Prostate gland (tissue), 2 donors: ENCODE data around the gene LRCH3. TPM values are rescaled to one million over a fixed set of nuclear protein-coding genes. Genes with fewer than 3 reads are reported as not detected.

Experiments used
- DNase-seq: peaks from one replicate; pipeline ENCODE4 v3.0.0-alpha.2; 2019; ENCODE audit warnings: low spot score
- H3K27ac ChIP-seq, 2 donors: fragments of 200-600 bp; sonication (generic); 2 replicates each; pipeline ENCODE4 v1.5.1; 2017 to 2019
- H3K27me3 ChIP-seq: fragments of 200-600 bp; sonication (generic); replicated peaks from 2 replicates; pipeline ENCODE4 v1.5.1; 2019; ENCODE audit not compliant: insufficient read depth
- H3K36me3 ChIP-seq, 2 donors: fragments of 200-600 bp; sonication (generic); 1 replicate in 1 of 2; 2 replicates in 1 of 2; pipeline versions ENCODE4 v1.5.1 to v1.8.1; 2017 to 2019
- H3K4me1 ChIP-seq: fragments of 200-600 bp; sonication (generic); replicated peaks from 2 replicates; pipeline ENCODE4 v1.5.1; 2019
- H3K4me3 ChIP-seq, 2 donors: fragments of 200-600 bp; sonication (generic); 2 replicates each; pipeline ENCODE4 v1.5.1; 2017 to 2019
- H3K9me3 ChIP-seq: fragments of 200-600 bp; sonication (generic); 2 replicates; pipeline ENCODE4 v1.5.1; 2017
- POLR2A ChIP-seq: fragments of 450-650 bp; IDR thresholded peaks from one replicate; pipeline ENCODE4 v1.6.1; 2016; ENCODE audit warnings: antibody characterized with exemption, mild to moderate bottlenecking
- POLR2AphosphoS5 ChIP-seq: sonication (generic); formaldehyde crosslinking; IDR thresholded peaks from one replicate; pipeline ENCODE4 v1.6.1; 2017; ENCODE audit warnings: antibody characterized with exemption
- WGBS: methylation state at CpG from one replicate; pipeline ENCODE4 v1.1.5; 2018; 5-methylcytosine and 5-hydroxymethylcytosine counted together
- intact Hi-C: fragments of 100-400 bp; cut with DNase I; formaldehyde crosslinking; loops from one replicate; pipeline ENCODE4 v1.14.2; 2022
- total RNA-seq, 2 donors: library from RNA; depleted of rRNA; stranded (reverse); fragments of >200 nt; gene quantifications; one replicate each; pipeline ENCODE4 v1.1.0, GENCODE V29; 2016
- TF ChIP-seq, protein P1 (sequence below), 4 experiments: fragments of 200-600 bp in 2 of 4; fragments of 450-650 bp in 2 of 4; sonication (generic) in 2 of 4; IDR thresholded peaks; 1 replicate in 3 of 4; 2 replicates in 1 of 4; pipeline ENCODE4 v1.5.1; 2016 to 2019; ENCODE audit warnings: antibody characterized with exemption in 4 of 4, mild to moderate bottlenecking in 2 of 4, moderate library complexity in 2 of 4

LRCH3 gene
- total RNA-seq, 2 donors from 2014 or later = 31.6 to 114 TPM

DNA sequence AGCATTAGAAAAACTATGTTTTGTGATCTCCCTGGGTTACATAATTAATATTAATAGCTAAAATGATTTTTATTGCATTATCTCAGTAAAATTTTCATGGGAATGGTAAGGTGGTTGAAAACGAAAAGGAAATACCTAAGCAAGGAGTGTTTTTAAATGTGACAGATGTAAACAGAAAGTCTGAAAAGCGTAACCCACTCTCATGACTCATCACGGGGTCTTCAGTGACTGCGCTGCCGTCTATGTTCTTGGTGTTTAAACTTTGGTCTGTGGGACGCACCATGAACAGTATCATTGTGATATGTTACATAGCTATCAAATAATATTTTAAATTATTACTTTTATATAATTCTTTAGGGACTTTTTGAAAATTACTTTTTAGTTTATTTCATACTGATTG lies 19.8 kb downstream of the LRCH3 start:
- intact Hi-C loops = no loop called here
- no peak for DNase-seq
- Histone ChIP-seq H3K27me3 (no peaks in the 10 kb centered on the region), H3K4me3 (no peak overlapping the region), H3K9me3 (no peaks in the 10 kb centered on the region), H3K36me3 (no peaks in the 10 kb centered on the region), H3K4me1 (peaks cover 2% of the 10 kb centered on the region), H3K27ac (no peak overlapping the region)
- TF ChIP-seq, protein P1, sequence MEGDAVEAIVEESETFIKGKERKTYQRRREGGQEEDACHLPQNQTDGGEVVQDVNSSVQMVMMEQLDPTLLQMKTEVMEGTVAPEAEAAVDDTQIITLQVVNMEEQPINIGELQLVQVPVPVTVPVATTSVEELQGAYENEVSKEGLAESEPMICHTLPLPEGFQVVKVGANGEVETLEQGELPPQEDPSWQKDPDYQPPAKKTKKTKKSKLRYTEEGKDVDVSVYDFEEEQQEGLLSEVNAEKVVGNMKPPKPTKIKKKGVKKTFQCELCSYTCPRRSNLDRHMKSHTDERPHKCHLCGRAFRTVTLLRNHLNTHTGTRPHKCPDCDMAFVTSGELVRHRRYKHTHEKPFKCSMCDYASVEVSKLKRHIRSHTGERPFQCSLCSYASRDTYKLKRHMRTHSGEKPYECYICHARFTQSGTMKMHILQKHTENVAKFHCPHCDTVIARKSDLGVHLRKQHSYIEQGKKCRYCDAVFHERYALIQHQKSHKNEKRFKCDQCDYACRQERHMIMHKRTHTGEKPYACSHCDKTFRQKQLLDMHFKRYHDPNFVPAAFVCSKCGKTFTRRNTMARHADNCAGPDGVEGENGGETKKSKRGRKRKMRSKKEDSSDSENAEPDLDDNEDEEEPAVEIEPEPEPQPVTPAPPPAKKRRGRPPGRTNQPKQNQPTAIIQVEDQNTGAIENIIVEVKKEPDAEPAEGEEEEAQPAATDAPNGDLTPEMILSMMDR (IDR thresholded peaks at IDR 0.05) = no peak
- TF ChIP-seq POLR2A (no peak), POLR2AphosphoS5 (no peak)
- 85% methylated on average over 6 of the region's 6 CpGs for WGBS

DNA sequence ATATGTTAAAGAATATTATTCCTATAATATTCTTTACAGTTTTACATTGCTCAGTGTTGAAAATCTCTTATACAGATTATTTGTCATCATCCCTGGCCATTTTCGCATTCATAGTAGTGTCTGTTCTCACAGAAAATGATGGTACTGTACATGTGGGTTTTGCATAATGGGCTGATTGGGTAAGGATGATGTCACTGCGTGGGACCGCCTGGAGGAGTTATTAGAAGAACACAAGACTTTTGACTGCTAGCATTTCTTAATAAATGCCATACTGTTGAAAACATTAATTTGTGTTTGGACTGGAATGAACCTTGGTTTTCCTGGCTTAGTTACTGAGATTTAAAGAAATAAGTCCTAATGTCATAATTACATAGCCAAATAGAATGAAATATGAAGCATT lies 20.3 kb downstream of the LRCH3 start:
- intact Hi-C loops = no loop called here
- DNase-seq = no peak
- Histone ChIP-seq H3K4me3 (no peak overlapping the region), H3K4me1 (peaks cover 2% of the 10 kb centered on the region), H3K36me3 (no peaks in the 10 kb centered on the region), H3K27me3 (no peaks in the 10 kb centered on the region), H3K27ac (no peak overlapping the region), H3K9me3 (no peaks in the 10 kb centered on the region)
- no peak for TF ChIP-seq POLR2A
- TF ChIP-seq, protein P1 (IDR thresholded peaks at IDR 0.05) = no peak
- no peak for TF ChIP-seq POLR2AphosphoS5
- WGBS = 87% methylated on average over 3 of the region's 3 CpGs

DNA sequence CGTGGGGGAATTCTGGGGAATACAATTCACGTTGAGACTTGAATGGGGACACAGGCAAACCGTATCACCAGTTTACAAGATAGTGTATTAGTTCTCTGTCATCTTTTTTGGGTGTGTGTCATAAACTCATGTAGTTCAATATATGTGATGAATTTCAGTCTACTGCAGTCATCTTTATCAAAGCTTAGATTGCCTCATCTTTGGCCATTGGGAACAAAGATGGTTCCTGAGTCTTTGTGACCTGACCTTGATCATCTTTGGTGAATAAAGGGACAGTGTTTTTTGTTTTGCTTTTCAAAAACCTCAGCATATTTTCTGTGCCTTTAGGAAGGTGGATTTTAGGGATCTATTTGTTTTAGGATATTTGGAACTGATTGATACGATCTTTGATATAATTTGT lies 23.3 kb downstream of the LRCH3 start:
- TF ChIP-seq, protein P1 (IDR thresholded peaks at IDR 0.05) = no peak
- TF ChIP-seq POLR2AphosphoS5 (no peak), POLR2A (no peak)
- no peaks in the 10 kb centered on the region for H3K9me3 ChIP-seq
- H3K27me3 ChIP-seq = no peaks in the 10 kb centered on the region
- DNase-seq = no peak
- no peaks in the 10 kb centered on the region for H3K4me1 ChIP-seq
- H3K27ac ChIP-seq = no peak overlapping the region
- intact Hi-C loops = no loop called here
- no peak overlapping the region for H3K4me3 ChIP-seq
- 80% methylated on average over 4 of the region's 4 CpGs for WGBS
- H3K36me3 ChIP-seq = no peaks in the 10 kb centered on the region

DNA sequence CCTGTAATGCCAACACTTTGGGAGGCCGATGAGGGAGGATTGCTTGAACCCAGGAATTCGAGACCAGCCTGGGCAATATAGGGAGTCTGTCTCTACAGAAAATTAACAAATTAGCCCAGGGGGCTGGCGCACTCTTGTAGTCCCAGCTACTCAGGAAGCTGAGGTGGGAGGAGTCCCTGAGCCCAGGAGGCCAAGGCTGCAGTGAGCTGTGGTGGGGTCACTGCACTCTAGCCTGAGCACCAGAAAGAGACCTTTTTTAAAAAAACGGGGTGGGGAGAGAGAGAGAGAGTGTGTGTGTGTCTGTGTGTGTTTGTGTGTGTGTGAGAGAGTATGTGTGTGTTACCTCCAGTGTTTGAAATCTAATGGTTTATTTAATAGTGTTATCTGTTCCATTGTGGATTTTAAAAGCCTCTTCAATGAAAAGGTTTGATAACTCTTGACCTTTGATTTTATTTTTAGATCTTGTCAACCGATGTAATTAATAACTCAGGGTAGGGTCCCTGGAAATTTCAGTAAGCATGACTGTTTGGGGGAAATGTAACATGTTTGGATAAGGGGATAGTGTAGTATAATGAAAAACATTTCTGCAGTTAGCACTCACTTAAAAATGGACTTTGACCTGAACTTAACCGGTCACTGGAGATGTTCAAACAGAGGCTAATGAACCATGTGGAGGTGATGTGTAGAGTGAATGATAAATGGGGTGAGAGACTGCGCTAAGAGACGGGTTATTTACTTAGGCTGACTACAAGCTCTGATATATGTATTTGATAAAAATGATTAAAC lies 29.7 kb downstream of the LRCH3 start:
- Histone ChIP-seq H3K27ac (no peak overlapping the region), H3K36me3 (no peaks in the 10 kb centered on the region), H3K9me3 (no peaks in the 10 kb centered on the region), H3K4me1 (peaks cover 6% of the 10 kb centered on the region), H3K27me3 (no peaks in the 10 kb centered on the region), H3K4me3 (no peak overlapping the region)
- DNase-seq = no peak
- TF ChIP-seq POLR2AphosphoS5 (no peak), POLR2A (no peak)
- WGBS = 69% methylated on average over 8 of the region's 8 CpGs
- intact Hi-C loops = no loop called here

DNA sequence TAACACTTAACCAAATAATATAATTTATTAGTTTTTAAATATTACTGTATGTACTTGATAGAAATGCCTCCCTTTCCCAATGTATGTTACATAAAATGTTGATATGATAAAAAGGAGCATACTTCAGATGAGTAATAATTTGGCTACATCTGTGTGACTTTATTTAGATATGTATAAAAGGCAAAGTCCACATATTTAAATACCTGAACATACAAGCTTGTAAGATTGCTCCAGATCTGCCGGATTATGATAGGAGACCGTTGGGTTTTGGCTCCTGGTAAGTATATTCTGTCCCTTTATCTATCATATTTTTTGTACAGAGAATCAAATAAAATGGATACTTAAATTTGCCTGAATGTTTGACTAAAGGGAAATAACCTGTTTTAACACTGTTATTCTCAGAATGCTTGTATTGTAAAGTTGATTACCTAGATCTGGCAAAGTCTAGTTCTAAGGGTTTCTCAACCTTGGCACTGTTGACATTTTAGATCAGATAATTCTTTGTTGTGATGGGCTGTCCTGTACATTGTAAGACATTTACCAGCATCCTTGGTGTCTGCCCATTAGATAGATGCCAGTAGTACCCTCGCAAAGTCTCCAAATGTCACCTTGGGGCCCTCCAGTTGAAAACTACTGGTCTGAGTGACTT lies 38.5 kb downstream of the LRCH3 start:
- H3K4me1 ChIP-seq = no peaks in the 10 kb centered on the region
- H3K36me3 ChIP-seq = no peaks in the 10 kb centered on the region
- H3K27ac ChIP-seq = no peak overlapping the region
- no peak for DNase-seq
- H3K27me3 ChIP-seq = no peaks in the 10 kb centered on the region
- no peaks in the 10 kb centered on the region for H3K9me3 ChIP-seq
- intact Hi-C loops = no loop called here
- TF ChIP-seq, protein P1 (IDR thresholded peaks at IDR 0.05) = no peak
- no peak for TF ChIP-seq POLR2A
- TF ChIP-seq POLR2AphosphoS5 = no peak
- H3K4me3 ChIP-seq = no peak overlapping the region
- WGBS = 59% methylated on average over 3 of the region's 3 CpGs
